GM12891 (cell line): Measurements from ENCODE around the gene HSPA1L.

Experiments used
- POLR2A ChIP-seq: IDR thresholded peaks from 2 replicates; pipeline ENCODE4 v1.6.1; 2011; ENCODE audit warnings: low read depth, low read length, control low read depth
- POLR2AphosphoS5 ChIP-seq: IDR thresholded peaks from 2 replicates; pipeline ENCODE4 v1.6.1; 2011; ENCODE audit warnings: low read depth, low read length, control low read depth

- TF ChIP-seq POLR2A (no peak), POLR2AphosphoS5 (no peak)
These were observed 17.5 kb downstream of the HSPA1L start for GRCh38 chr6:31797588-31797987.
